T-helper 1 cell (primary cell): ENCODE data around the gene KCNJ6.

Source experiments
- DNase-seq, 5 donors: peaks; one replicate each; pipeline ENCODE4 v3.0.0-alpha.2; 2012 to 2020

The KCNJ6 gene

GRCh38 chr21:37631319-37632117 lies 284.7 kb downstream of the KCNJ6 start:
- no peak for DNase-seq

GRCh38 chr21:37630872-37631271 lies 285.4 kb downstream of the KCNJ6 start:
- no peak for DNase-seq

- no peak for DNase-seq
Measured at GRCh38 chr21:37628362-37628761, 287.9 kb downstream of the KCNJ6 start.

GRCh38 chr21:37627561-37627960 lies 288.7 kb downstream of the KCNJ6 start:
- DNase-seq, result no peak

GRCh38 chr21:37627074-37627473 lies 289.2 kb downstream of the KCNJ6 start:
- DNase-seq, result no peak

- no peak for DNase-seq
Measured at GRCh38 chr21:37626320-37626719, 289.9 kb downstream of the KCNJ6 start.

- DNase-seq, result no peak
Measured at GRCh38 chr21:37623689-37624088, 292.6 kb downstream of the KCNJ6 start.

GRCh38 chr21:37623183-37623582 lies 293.1 kb downstream of the KCNJ6 start:
- no peak for DNase-seq

- no peak for DNase-seq
Measured at GRCh38 chr21:37622755-37623154, 293.5 kb downstream of the KCNJ6 start.

GRCh38 chr21:37620401-37620800 lies 295.9 kb downstream of the KCNJ6 start:
- no peak for DNase-seq

- DNase-seq, result no peak
Measured at GRCh38 chr21:37619464-37619974, 296.7 kb downstream of the KCNJ6 start.

GRCh38 chr21:37618081-37618480 lies 298.2 kb downstream of the KCNJ6 start:
- DNase-seq, result no peak

- no peak for DNase-seq
Measured at GRCh38 chr21:37615962-37616361, 300.3 kb downstream of the KCNJ6 start.

- DNase-seq, result no peak
Measured at GRCh38 chr21:37614351-37614875, 301.8 kb downstream of the KCNJ6 start.

- DNase-seq, result no peak
Measured at GRCh38 chr21:37607081-37607480, 309.2 kb downstream of the KCNJ6 start.

- no peak for DNase-seq
Measured at GRCh38 chr21:37606549-37606948, 309.7 kb downstream of the KCNJ6 start.

GRCh38 chr21:37605006-37605405 lies 311.3 kb downstream of the KCNJ6 start:
- no peak for DNase-seq

- DNase-seq, result no peak
Measured at GRCh38 chr21:37603129-37603528, 313.1 kb downstream of the KCNJ6 start.

GRCh38 chr21:37601915-37602314 lies 314.3 kb downstream of the KCNJ6 start:
- no peak for DNase-seq

GRCh38 chr21:37601027-37601426 lies 315.2 kb downstream of the KCNJ6 start:
- DNase-seq, result no peak

GRCh38 chr21:37595944-37596343 lies 320.3 kb downstream of the KCNJ6 start:
- DNase-seq, result no peak

GRCh38 chr21:37594472-37594951 lies 321.7 kb downstream of the KCNJ6 start:
- DNase-seq, result no peak

GRCh38 chr21:37593740-37594471 lies 322.4 kb downstream of the KCNJ6 start:
- DNase-seq, result no peak

GRCh38 chr21:37593015-37593414 lies 323.2 kb downstream of the KCNJ6 start:
- no peak for DNase-seq
